HG03565 (cell line): ENCODE data around the gene FGF8.

ENCODE experiments used
- ATAC-seq: cut with Tn5 transposase; IDR thresholded peaks from one replicate; pipeline ENCODE4 v1.9.1; 2021; ENCODE audit warnings: mild to moderate bottlenecking, moderate library complexity; ENCODE audit not compliant: unreplicated experiment

FGF8 gene

DNA sequence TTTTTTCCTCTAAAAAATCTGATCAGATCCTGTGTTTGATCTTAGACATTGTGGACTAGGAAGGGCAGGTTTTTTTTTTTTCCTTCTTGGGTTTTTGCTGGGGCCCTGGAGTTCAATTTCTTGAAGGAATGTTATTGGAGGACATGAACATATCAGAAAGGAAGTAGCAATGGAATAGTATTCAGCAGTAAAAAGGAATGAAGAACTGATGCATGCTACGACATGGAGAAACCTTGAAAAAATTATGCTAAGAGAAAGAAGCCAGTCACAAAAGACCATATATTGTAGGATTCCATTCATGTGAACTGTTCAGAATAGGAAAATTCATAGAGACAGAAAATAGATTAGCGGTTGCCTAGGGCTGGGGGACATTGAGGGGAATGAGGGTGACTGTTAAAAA is 34.0 kb downstream of the FGF8 start:
- no peak for ATAC-seq

DNA sequence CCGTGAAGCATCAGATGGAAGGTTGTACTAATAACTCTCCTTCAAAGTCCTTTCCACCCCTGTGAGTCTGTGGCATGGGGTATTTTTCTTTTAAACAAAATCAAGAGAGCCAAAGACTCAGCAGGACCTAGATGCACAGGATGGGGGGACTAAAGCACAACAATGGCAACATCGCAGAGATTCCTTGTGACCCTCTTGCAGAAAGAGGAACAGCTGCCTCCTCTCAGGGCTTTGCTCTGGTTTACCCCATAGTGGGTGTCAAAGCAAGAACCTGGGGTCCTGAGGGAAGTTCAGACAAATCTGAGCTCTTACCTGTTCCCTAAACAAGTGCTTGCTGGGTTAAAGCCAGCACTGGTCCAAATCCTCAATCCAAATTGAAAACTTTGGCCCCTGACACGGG is 39.2 kb downstream of the FGF8 start:
- ATAC-seq: no peak

DNA sequence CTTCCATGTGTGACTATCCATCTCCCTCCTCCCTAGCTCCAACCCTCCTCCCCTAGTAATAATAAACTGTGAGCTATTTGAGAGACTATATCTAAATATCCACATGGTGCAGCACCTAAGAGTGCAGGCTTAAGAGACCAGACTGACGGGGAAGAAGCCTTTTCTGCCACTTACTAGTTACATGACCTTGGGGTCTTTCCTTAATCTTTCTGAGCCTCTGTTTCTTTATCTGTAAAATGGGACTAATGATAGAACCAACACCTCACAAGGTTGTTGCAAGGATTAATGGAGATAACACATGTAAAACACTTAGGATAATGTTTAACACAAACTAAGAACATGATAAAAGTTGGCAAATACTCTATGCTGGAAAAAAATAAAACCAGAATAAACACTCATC is 43.8 kb downstream of the FGF8 start:
- ATAC-seq: no peak

DNA sequence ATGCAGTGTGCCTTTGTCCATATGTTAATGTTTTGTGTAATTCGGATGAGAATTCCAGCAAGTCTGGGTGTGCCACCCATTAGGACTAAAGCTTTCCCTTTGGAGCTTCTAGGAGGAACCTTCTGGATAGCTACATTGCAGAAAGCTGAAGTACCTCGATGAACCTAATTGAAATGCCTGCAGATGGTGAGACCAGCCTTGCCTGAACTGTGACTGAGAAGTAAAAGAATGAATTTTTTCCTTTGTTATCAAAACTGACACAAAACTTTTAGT is 49.9 kb downstream of the FGF8 start:
- no peak for ATAC-seq

DNA sequence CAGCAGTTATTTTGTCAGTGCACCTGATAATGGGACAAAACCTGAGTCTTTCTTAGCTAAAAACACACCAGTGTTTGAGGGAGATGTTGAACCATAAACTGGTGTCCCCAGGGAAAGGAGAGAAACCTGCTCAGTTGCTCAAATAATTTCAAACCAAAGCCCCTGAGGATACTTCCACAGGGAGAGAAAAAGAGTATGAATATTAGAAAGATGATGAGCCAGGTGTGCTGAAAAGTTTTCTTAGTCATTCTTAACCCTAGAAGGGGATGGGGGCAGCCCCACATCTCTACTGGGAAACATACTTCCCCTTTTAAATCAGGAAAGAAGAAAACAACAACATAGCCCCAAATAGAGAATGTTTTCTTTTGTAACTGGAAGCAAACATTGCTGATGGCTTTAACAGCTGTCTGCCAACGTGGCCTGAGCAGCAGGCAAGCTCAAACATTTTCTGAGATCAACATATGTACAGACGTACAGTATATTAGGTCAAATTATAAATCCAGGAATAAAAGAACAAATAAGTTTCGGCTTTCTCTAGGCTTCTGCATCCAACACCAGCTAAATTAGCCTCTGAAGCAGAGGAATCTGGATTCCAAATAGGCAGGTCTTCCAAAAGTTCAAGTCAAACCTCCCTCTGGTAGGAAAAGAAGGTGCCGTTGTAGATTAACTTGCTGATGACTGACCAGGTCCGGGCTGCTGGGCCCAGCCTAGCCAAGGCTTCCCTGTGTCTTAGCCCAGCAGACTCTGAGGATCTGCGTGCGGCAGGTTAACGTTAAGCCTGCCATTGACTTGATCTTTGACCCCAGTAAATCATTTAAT is 50.4 kb downstream of the FGF8 start:
- ATAC-seq: no peak

DNA sequence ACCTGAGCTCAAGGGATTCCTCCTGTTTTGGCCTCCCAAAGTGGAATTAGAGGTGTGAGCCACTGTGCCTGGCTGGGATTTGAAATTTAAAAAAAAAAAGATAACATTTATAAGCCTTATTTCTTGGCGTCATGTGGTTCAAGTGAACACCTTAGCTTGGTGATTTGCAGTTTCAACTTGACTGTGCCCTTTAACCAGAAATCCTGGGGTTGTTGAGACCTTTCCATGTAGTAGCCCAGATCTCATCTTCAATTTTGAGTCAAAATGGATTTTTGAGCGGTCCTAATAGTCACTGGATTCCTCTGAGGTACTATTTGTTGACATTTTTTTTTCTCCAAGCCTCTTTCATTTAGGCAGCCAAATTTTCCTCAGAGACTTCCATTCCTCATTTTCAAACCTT is 51.5 kb downstream of the FGF8 start:
- ATAC-seq: no peak

DNA sequence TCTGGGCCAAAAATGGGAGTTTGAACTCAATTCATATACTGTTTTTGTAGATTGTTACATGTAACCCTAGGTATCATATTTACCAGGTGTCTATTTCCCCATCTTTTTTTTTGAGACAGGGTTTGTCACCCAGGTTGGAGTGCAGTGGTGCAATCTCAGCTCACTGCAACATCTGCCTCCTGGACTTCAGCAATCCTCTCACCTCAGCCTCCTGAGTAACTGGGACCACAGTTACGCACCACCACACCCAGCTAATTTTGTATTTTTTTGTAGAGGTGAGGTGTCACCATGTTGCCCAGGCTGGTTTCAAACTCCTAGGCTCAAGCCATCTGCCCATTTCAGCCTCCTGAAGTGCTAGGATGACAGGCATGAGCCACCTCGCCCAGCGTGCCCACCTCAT is 52.7 kb downstream of the FGF8 start:
- ATAC-seq: no peak

DNA sequence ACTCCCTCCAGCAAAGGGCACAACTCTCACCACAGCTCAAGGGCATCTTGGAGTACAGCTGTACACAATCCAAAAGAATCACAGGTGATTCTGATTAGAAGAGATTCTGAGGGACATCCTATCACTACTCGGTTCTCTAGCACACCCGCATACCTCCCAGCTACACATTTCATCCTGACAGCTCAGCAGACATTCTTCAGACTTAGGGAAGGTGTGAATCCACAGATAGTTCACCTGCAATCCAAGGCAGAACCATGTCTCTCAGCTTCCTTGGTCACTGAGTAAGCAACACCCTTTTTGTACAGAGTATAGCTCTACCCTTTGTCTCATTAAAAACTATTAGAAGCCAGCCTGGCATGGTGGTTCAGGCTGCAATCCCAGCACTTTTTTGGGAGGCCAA is 54.1 kb downstream of the FGF8 start:
- ATAC-seq: no peak

DNA sequence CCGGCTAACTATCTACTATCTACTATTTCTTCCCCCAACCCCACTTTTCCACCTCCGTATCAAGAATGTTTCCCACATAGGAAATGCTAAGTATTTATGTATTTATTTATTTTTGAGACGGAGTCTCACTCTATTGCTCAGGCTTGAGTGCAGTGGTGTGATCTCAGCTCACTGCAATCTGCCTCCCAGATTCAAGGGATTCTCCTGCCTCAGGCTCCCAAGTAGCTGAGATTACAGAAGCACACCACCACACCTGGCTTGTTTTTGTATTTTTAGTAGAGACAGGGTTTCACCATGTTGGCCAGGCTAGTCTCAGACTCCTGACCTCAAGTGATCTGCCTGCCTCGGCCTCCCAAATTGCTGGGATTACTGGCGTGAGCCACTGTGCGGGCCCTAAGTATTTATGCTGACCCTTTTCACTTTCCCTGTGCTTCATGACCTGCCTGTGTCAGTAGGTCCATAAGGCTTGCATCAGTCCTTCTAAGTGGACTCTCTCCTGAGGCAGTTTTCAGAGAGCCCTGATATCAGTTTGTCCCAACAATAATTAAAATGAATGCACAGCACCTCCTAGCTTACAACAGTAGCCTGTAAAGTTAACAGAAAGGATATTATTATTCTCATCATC is 55.2 kb downstream of the FGF8 start:
- ATAC-seq: no peak
